Endothelial cell (in vitro differentiated cells): ENCODE measurements around the gene RESP18. TPM values are rescaled to one million over a fixed set of nuclear protein-coding genes. Genes with fewer than 3 reads are reported as not detected.

ENCODE experiments used
- DNase-seq: peaks from one replicate; pipeline ENCODE4 v3.0.0; 2021; ENCODE audit warnings: low spot score
- H3K27ac Mint-ChIP-seq: one replicate; pipeline ENCODE4 v1.8.0; 2021; ENCODE audit warnings: mixed read lengths, inconsistent platforms; ENCODE audit not compliant: unreplicated experiment
- H3K27me3 Mint-ChIP-seq: one replicate; pipeline ENCODE4 v1.8.0; 2021; ENCODE audit warnings: mild to moderate bottlenecking, moderate library complexity, mixed read lengths, inconsistent platforms; ENCODE audit not compliant: unreplicated experiment
- H3K36me3 Mint-ChIP-seq: one replicate; pipeline ENCODE4 v1.8.0; 2021; ENCODE audit warnings: mild to moderate bottlenecking, low read depth, mixed read lengths, inconsistent platforms; ENCODE audit not compliant: unreplicated experiment
- H3K4me1 Mint-ChIP-seq: one replicate; pipeline ENCODE4 v1.8.0; 2021; ENCODE audit warnings: mild to moderate bottlenecking, mixed read lengths, inconsistent platforms; ENCODE audit not compliant: unreplicated experiment
- H3K4me3 Mint-ChIP-seq: one replicate; pipeline ENCODE4 v1.8.0; 2021; ENCODE audit warnings: mild to moderate bottlenecking, mixed read lengths, inconsistent platforms; ENCODE audit not compliant: unreplicated experiment
- H3K9me3 Mint-ChIP-seq: one replicate; pipeline ENCODE4 v1.8.0; 2021; ENCODE audit warnings: mixed read lengths, inconsistent platforms; ENCODE audit not compliant: unreplicated experiment
- total RNA-seq: library from RNA; stranded (reverse); fragmentation: NEBNext Ultra II Directional; extraction: Animal tissue kit (Norgen Biotek cat#: 25700); gene quantifications from one replicate; pipeline ENCODE4 v1.2.1, GENCODE V29; 2021; ENCODE audit not compliant: unreplicated experiment
- TF ChIP-seq, protein P1 (sequence below): fragments of 200-600 bp; sonication (generic); IDR thresholded peaks from one replicate; pipeline ENCODE4 v1.5.0; 2021; ENCODE audit warnings: antibody characterized with exemption; ENCODE audit not compliant: unreplicated experiment

Gene RESP18
- total RNA-seq, 1 donor from 2014 or later: not detected

DNA sequence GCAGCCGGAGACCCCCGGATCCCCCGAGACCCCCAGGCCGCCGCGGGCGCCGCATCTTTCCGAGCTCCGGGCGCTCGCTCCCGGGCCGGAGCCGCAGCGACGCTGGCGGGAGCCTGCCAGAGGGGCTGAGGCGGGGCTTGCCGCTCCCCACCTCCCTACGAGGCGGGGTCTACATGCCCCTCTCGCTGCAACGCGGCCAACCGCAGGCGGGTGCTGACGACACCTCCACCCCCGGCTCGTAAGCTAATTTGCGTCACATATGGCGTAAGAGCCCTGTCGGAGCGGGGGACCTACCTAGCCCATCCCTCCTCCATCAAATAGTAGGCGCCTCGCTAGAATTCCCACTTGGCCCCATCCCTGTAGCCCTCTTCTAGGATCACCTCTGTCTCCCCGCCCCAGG lies 23.3 kb downstream of the RESP18 start, which contains the start of gene PTPRN:
Gene PTPRN (minus strand): TSS at position 124 of the 400 bp plus-strand sequence. CDS start 69 bp downstream, at position 55.
- peaks cover 3% of the 10 kb centered on the region for H3K36me3 Mint-ChIP-seq
- TF ChIP-seq, protein P1, sequence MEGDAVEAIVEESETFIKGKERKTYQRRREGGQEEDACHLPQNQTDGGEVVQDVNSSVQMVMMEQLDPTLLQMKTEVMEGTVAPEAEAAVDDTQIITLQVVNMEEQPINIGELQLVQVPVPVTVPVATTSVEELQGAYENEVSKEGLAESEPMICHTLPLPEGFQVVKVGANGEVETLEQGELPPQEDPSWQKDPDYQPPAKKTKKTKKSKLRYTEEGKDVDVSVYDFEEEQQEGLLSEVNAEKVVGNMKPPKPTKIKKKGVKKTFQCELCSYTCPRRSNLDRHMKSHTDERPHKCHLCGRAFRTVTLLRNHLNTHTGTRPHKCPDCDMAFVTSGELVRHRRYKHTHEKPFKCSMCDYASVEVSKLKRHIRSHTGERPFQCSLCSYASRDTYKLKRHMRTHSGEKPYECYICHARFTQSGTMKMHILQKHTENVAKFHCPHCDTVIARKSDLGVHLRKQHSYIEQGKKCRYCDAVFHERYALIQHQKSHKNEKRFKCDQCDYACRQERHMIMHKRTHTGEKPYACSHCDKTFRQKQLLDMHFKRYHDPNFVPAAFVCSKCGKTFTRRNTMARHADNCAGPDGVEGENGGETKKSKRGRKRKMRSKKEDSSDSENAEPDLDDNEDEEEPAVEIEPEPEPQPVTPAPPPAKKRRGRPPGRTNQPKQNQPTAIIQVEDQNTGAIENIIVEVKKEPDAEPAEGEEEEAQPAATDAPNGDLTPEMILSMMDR: no peak
- no peak within 1 kb of the TSS for H3K27ac Mint-ChIP-seq
- peaks cover 8% of the 10 kb centered on the region for H3K27me3 Mint-ChIP-seq
- peak within 1 kb of the TSS; percentile 57 for H3K4me3 Mint-ChIP-seq
- no peaks in the 10 kb centered on the region for H3K9me3 Mint-ChIP-seq
- no peak for DNase-seq
- peaks cover 12% of the 10 kb centered on the region for H3K4me1 Mint-ChIP-seq

GRCh38 chr2:219308142-219309101 lies 24.1 kb downstream of the RESP18 start:
- peak overlapping the region; percentile 21 for H3K4me3 Mint-ChIP-seq
- H3K27ac Mint-ChIP-seq: no peak overlapping the region
- TF ChIP-seq, protein P1: no peak
- H3K9me3 Mint-ChIP-seq: no peaks in the 10 kb centered on the region
- peaks cover 3% of the 10 kb centered on the region for H3K36me3 Mint-ChIP-seq
- peak; percentile 91 for DNase-seq
- peaks cover 12% of the 10 kb centered on the region for H3K4me1 Mint-ChIP-seq
- peaks cover 8% of the 10 kb centered on the region for H3K27me3 Mint-ChIP-seq

GRCh38 chr2:219306047-219306446 lies 26.5 kb downstream of the RESP18 start:
- Mint-ChIP-seq H3K36me3 (peaks cover 3% of the 10 kb centered on the region), H3K9me3 (no peaks in the 10 kb centered on the region), H3K27me3 (peaks cover 8% of the 10 kb centered on the region), H3K27ac (no peak overlapping the region), H3K4me3 (no peak overlapping the region), H3K4me1 (peaks cover 12% of the 10 kb centered on the region)
- no peak for DNase-seq
- TF ChIP-seq, protein P1: no peak

DNA sequence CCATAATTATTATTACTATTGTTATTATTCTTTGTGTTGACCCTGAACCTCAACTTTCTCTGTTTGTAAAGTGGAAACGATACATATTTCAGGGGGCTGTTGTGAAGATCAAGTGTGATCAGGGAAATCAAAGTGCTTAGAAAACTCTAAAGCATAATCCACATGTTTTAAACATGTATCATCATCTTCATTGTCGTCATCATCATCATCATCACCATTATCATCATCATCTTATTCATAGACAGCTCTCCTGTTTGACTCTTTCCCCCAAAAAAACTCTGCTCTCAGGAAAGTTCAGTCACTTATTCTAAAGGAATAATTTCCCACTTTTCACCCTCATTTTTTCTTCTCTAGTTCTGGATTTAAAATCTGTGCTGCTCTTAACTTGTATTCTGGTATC lies 28.3 kb downstream of the RESP18 start:
- TF ChIP-seq, protein P1: no peak
- no peak overlapping the region for H3K4me3 Mint-ChIP-seq
- peaks cover 6% of the 10 kb centered on the region for H3K27me3 Mint-ChIP-seq
- H3K27ac Mint-ChIP-seq: no peak overlapping the region
- no peaks in the 10 kb centered on the region for H3K9me3 Mint-ChIP-seq
- no peak for DNase-seq
- peaks cover 9% of the 10 kb centered on the region for H3K4me1 Mint-ChIP-seq
- H3K36me3 Mint-ChIP-seq: no peaks in the 10 kb centered on the region

GRCh38 chr2:219302412-219302968 lies 30.1 kb downstream of the RESP18 start:
- Mint-ChIP-seq H3K4me3 (no peak overlapping the region), H3K27me3 (peaks cover 8% of the 10 kb centered on the region), H3K36me3 (no peaks in the 10 kb centered on the region), H3K9me3 (no peaks in the 10 kb centered on the region), H3K4me1 (peaks cover 5% of the 10 kb centered on the region), H3K27ac (no peak overlapping the region)
- TF ChIP-seq, protein P1: no peak
- no peak for DNase-seq
